PC-3 (cell line): ENCODE data around the gene ATP6V1E1.

Experiments used
- CTCF ChIP-seq: fragments of 300-600 bp; sonication (generic); conservative IDR thresholded peaks from 2 replicates; pipeline ENCODE4 v1.5.1; 2017; ENCODE audit warnings: antibody characterized with exemption, low read depth, mild to moderate bottlenecking, low read length
- EZH2 ChIP-seq: fragments of 300-600 bp; sonication (generic); IDR thresholded peaks from one replicate; pipeline ENCODE4 v1.6.1; 2017; ENCODE audit warnings: antibody characterized with exemption, mild to moderate bottlenecking, low read length; ENCODE audit not compliant: unreplicated experiment
- EZH2phosphoT487 ChIP-seq: fragments of 300-600 bp; sonication (generic); IDR thresholded peaks from 2 replicates; pipeline ENCODE4 v1.6.1; 2018; ENCODE audit warnings: mild to moderate bottlenecking, antibody characterized with exemption, low read length, borderline replicate concordance

GRCh38 chr22:17588606-17589005 lies 39.9 kb downstream of the ATP6V1E1 start:
- TF ChIP-seq CTCF (no peak), EZH2 (no peak), EZH2phosphoT487 (no peak)
